ENCODE results near the gene CDK16.

The CDK16 gene

GRCh38 chrX:47186096-47186740, 32.3 kb upstream of the CDK16 start:
- DNase-seq, result no peak

- DNase-seq, result no peak
Measured at GRCh38 chrX:47187106-47187677, 31.3 kb upstream of the CDK16 start.

DNA sequence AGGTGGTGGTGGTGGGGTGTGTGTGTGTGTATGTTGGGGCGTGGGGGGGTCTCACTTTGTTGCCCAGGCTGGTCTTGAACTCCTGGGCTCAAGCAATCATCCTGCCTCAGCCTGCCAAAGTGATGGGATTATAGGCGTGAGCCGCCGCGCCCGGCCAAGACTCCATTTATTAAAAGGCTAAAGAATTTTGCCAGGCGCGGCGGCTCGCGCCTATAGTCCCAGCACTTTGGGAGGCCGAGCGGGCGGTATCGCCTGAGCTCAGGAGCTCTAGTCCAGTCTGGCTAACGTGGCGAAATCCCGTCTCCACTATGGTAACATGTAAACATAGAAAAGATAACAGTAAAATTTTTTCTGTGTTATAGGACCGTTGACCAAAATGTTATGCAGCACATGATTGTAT, 28.6 kb upstream of the CDK16 start:
- DNase-seq, result no peak

DNA sequence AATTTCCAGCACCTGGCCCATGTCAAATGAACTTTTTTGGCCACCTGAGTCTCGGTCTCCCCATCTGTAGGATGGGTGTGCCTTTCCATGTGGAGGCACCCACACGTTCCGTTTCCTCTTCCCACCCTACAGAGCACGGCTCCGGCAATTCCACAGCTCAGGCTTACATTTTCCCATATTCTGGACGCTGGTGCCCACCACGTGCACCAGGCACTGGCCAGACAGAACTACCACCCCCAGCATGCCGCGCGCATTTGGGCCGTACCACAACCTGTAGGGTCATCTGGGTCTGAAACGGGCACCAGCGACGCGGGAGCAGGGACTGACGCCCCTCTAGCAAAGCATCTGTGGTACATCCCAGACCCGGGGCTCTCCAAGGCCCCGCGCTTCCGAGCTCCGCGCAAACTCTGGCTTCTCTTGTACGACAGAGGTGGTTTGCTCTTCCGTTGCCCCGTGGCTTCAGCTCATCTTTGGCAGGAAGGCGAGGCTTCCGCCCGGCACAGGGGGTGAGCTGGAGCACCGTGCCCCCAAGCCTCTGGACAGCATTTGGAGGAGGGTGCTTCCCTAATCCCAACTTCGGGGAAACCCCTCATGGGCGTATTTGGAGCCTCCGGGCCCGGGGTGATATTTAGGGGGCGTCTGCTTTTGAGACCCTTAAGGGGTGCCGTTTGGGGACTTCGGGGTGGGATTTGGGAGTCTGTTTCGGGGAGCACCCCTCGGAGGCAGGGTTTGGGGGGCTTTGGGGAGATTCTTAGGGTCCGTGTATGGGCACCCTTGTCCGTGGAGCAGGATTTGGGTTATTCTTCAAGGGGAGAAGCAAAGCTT, 27.8 kb upstream of the CDK16 start:
- DNase-seq, result peak; percentile 80 to 82

- DNase-seq, result no peak
Measured at GRCh38 chrX:47191331-47191730, 27.1 kb upstream of the CDK16 start.

DNA sequence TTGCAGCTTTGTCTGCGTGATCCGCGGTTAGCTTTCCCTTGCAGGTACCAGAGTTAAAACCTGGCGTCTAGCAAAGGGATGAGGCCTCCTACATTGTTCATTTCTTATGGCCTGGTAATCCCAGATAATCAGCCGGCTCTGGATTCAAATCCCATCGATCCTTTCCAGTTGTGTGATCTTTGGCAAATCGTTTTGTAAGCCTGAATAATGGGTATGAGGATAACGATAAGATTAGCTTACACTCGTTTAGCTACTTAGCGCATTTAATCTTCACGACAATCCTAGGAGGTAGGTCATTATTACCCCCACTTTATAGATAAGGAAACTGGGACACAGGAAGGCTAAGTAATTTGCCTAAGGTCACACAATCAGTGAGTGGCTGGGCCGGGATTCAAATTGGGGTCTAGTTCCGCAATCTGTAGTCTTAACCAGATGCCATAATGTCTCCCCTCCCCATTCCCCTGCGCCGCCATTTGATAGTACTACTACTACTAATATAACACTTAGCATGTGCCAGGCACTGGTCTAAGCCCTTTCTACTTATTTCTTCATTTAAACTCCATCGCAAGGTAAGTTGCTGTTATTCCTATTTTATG, 26.6 kb upstream of the CDK16 start:
- DNase-seq, result no peak

DNA sequence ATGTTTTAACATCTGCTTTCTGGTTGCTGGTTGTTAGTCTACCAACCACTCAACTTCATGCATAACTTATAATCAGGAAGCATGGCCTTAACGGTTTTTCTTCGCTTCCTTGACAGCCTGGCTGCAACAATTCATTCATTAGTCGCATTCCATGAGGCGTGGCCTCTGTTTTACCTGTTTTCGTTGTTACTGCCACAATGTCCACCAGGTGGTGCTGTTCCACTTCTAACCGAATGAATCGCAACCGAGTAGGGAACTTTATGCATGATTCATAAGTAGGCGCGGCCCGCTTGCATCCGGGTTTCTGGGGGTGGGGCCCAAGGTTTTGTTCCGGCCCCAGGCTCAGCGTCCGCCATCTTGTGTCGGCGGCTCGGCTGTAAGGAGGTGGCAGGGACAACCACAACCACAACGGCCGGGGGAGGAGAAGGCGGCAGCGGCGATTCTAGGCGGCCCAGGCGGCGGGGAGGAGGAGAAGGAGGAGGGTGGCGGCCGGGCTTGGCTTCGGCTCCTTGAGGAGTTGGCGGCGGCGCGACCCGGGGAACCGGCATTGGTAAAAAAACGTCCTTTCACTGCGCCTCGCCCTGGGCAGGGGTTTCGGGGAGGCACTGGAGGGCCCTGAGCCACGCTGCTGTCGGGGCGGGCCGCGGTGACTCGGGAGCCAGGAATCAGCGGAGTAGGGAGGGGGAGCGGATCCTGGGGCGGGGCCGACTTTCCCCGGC, 24.8 kb upstream of the CDK16 start, which contains the start of gene UBA1:
UBA1 (plus strand) TSS at position 355 of the 719 bp plus-strand sequence. CDS start 4,974 bp downstream, outside the sequence.
- DNase-seq, result peak; percentile 90 to 93

DNA sequence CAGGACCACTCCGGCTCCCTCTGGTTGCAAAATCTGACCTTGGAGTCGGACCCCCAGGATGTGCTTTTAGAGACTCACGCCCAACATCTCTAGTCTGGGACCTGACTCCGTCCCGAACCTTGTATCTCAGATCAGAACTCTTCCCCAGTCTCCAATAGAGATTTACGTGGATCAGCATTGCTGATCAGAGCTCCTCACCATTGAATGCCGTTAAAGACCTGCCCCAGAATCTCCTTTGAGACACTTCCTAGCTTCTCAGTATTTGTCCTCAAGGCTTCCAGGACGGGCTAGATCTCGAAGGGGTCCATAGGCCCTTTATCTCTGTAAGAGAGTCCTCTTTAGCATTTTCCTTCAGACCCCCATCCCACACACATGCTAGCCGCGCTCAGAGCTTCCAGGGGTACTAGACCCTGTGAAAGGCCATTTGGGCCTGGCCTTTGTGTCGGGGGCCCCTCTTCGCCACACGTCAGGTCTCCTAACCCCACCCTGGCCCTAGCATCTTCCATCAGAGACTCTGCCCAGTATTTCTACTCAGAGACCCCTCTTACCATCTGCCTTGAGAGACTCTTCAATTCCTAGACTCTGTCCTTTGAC, 24.2 kb upstream of the CDK16 start:
- no peak for DNase-seq

GRCh38 chrX:47196098-47196497, 22.4 kb upstream of the CDK16 start:
- no peak for DNase-seq

- no peak for DNase-seq
Measured at GRCh38 chrX:47197526-47197925, 21.0 kb upstream of the CDK16 start.

GRCh38 chrX:47198026-47198686, 20.3 kb upstream of the CDK16 start:
- DNase-seq, result no peak

DNA sequence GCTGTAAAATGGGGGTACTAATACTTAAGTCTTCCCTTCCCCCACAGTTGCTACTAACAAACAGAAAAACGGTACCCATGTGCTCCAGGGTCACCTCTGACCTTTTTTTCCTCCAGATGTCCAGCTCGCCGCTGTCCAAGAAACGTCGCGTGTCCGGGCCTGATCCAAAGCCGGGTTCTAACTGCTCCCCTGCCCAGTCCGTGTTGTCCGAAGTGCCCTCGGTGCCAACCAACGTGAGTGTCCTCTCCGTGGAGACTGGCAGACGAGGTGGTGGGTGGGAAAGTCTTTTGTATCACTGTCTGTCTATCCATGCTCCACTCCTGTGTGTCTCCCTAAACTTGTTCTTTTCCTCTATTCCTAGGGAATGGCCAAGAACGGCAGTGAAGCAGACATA, 19.8 kb upstream of the CDK16 start:
- DNase-seq, result no peak

- no peak for DNase-seq
Measured at GRCh38 chrX:47199286-47199685, 19.2 kb upstream of the CDK16 start.

DNA sequence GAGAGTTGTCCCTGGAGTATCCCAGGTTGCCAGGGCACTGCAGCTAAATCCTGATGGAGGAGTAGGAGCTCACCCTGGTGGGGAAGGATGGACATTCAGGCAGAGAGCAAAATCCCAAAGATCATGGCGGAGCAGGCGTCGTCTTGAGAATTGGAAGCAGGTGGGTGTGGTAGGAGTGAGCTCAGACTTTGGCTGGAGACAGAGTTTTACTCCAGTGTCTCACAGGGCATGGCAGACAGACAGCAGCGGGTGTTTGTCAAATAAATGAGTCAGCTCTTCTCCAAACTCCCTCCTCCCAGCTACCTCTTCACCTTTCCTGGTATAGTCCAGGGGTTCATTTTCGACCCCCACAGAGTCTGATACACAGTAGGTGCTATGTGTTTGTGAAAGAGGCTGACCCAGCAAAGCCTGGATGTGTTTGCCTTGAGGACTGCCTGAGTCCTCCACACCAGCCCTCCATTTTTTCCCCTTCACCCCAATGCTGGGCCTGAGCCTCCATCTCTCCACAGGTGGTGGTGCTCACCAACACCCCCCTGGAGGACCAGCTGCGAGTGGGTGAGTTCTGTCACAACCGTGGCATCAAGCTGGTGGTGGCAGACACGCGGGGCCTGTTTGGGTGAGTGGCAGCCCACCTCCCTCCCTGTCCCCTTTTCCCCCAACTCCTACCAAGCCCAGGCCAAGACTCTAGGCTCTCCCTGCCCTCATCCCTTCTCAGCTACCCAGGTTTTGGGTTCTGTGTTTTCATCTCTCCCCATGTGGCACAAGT, 17.9 kb upstream of the CDK16 start:
- DNase-seq, result no peak

DNA sequence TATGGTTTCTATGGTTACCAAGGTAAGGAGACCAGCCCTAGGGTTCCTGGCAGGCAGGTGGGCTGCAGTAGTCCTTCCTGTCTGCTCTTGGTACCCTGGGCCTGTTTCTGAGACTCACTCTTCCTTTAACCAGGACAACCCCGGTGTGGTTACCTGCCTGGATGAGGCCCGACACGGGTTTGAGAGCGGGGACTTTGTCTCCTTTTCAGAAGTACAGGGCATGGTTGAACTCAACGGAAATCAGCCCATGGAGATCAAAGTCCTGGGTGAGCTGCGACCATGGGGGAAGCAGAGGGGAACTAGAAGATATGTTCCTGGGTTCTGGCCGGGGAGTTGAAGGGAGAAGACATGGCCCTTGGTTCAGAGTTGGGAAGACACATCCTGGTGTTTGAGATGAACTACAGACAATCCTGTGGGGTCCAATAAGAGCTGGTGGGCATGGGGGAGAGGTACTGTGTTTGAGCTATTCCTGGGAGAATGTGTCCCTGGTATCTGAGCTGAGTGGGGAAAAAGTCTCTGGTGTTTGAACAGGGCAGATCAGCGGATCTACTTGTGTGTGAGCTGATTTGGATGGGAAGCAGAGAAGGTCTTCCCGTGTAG, 17.0 kb upstream of the CDK16 start:
- DNase-seq, result no peak

DNA sequence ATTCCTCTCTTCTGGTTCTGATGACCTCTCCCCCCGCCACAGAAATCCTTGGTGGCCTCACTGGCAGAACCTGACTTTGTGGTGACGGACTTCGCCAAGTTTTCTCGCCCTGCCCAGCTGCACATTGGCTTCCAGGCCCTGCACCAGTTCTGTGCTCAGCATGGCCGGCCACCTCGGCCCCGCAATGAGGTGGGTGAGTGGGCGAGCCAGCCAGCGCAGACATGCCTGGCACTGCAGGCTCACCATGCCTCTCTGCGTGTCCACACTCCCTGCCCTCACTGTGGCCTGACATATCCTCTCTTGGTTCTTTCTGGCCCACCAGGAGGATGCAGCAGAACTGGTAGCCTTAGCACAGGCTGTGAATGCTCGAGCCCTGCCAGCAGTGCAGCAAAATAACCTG, 16.2 kb upstream of the CDK16 start:
- DNase-seq, result no peak

GRCh38 chrX:47202877-47203276, 15.6 kb upstream of the CDK16 start:
- DNase-seq, result no peak

DNA sequence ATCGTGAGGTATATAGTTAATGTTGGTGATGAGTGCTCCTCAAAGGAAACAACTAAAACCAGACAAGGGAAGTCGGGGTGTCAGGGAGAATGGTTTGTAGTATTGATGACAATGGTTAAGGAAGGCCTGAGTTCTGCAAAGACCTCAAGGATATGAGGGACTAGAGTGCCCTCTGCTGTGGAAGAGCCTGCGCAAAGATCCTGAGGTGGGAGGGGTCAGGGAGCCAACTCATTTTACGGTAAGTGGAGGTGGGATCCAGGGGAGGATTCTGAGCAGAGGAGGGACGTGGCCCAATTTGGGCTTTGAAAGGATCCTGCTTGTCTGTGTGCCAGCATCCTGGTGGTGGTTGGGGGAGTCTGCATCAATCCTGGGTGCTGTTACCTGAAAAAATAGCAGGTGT, 13.5 kb upstream of the CDK16 start:
- DNase-seq, result no peak

GRCh38 chrX:47206316-47206715, 12.2 kb upstream of the CDK16 start:
- DNase-seq, result no peak

DNA sequence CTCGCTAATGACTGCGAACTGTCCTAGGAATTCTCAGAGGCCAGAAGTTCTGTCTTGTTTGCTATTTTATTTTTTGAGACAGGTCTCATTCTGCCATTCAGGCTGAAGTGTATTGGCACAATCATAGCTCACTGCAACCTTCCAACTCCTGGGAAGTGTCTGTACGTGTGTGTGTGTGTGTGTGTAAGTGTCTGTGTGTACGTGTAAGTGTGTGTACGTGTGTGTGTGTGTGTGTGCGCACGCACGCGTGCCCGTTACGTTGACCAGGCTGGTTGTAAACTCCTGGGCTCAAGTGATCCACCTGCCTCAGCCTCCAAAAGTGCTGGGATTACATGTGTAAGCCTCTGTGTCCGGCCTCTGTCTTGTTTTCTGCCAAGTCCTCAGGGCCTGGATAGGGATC, 10.4 kb upstream of the CDK16 start:
- DNase-seq, result no peak
